HepG2 (cell line): ENCODE measurements around the gene VPS37B.

Experiments used
- EP300 ChIP-seq, 3 experiments: sonication (generic) in 1 of 3; formaldehyde crosslinking in 1 of 3; IDR thresholded peaks; 2 replicates each; pipeline versions ENCODE4 v1.5.1 to v1.6.1; 2011 to 2020; ENCODE audit warnings: low read depth in 2 of 3, low read length in 2 of 3, borderline replicate concordance in 1 of 3, improper control_type of control experiment in 1 of 3, mild to moderate bottlenecking in 1 of 3, missing genetic modification reagents in 1 of 3, moderate library complexity in 1 of 3
- MXI1 ChIP-seq: IDR thresholded peaks from 3 replicates; pipeline ENCODE4 v1.6.1; 2012; ENCODE audit warnings: low read depth, low read length, inconsistent platforms, borderline replicate concordance
- SIX1 ChIP-seq: sonication (generic); formaldehyde crosslinking; IDR thresholded peaks from 2 replicates; pipeline ENCODE4 v1.4.0; 2020; ENCODE audit warnings: missing genetic modification reagents, borderline replicate concordance
- YY1 ChIP-seq: IDR thresholded peaks from 2 replicates; pipeline ENCODE4 v1.6.1; 2011; ENCODE audit warnings: low read length, low read depth, moderate library complexity, mild to moderate bottlenecking; ENCODE audit not compliant: insufficient read depth, insufficient replicate concordance
- TF ChIP-seq, protein P1 (sequence below): sonication (generic); formaldehyde crosslinking; IDR thresholded peaks from 2 replicates; pipeline ENCODE4 v1.4.0; 2020; ENCODE audit warnings: missing genetic modification reagents

DNA sequence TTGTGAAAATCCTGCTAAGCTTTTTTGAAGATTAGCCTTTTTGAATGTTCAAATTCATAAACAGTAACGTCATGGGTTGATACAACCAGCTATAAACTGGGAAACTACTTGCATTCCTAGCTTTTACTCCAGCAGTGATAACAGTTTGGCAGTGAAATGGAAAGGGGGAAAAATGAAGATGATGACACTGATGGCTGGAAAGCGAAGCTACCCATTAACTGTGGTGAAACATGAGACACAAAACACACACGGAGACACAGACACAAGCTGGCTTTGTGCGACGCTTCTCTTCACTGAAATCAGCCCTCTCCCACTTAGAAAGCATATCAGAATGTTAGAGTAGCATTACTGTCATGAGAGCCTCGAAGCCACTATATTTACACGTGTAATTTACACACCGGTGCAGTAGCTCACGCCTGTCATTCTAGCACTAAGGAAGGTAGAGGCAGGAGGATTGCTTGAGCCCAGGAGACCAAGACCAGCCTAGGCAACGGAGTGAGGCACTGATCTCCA lies 15.7 kb downstream of the VPS37B start:
- TF ChIP-seq, protein P1, sequence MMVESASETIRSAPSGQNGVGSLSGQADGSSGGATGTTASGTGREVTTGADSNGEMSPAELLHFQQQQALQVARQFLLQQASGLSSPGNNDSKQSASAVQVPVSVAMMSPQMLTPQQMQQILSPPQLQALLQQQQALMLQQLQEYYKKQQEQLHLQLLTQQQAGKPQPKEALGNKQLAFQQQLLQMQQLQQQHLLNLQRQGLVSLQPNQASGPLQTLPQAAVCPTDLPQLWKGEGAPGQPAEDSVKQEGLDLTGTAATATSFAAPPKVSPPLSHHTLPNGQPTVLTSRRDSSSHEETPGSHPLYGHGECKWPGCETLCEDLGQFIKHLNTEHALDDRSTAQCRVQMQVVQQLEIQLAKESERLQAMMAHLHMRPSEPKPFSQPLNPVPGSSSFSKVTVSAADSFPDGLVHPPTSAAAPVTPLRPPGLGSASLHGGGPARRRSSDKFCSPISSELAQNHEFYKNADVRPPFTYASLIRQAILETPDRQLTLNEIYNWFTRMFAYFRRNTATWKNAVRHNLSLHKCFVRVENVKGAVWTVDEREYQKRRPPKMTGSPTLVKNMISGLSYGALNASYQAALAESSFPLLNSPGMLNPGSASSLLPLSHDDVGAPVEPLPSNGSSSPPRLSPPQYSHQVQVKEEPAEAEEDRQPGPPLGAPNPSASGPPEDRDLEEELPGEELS (CRISPR knock-in tag), result no peak
- no peak for TF ChIP-seq SIX1 (CRISPR knock-in tag)
- no peak for TF ChIP-seq YY1
- no peak for TF ChIP-seq EP300 (IDR thresholded peaks at IDR 0.05; ENCODE audit: low read depth in 2 of 2, low read length in 2 of 2)
- no peak for TF ChIP-seq EP300 (CRISPR knock-in tag; IDR thresholded peaks at IDR 0.05; ENCODE audit: borderline replicate concordance)
- no peak for TF ChIP-seq MXI1
